Activated CD8-positive, alpha-beta memory T cell treated with anti-CD3 and anti-CD28 coated beads, Interleukin-2, amount 10 ng/mL, durations not matched to agents 7 days and 5 days (primary cell): Measurements from ENCODE around the gene UBE4B. TPM values are rescaled to one million over a fixed set of nuclear protein-coding genes. Genes with fewer than 3 reads are reported as not detected.
"Not testable (repeated sequence)": the region's sequence is repeated elsewhere in the genome, so short reads cannot be mapped to it uniquely, and the experiment has no call there.

Source experiments
- ATAC-seq: fragments of 150-1000 bp; cut with Tn5 transposase; one replicate; pipeline ENCODE4 v1.10.0; 2021; ENCODE audit warnings: moderate library complexity
- CTCF ChIA-PET: fragments of 350-600 bp; sonication (Branson Sonifier 250); formaldehyde crosslinking; loops from one replicate; lab custom pipeline; 2021; ENCODE audit warnings: antibody characterized with exemption; lab: Charles Lee
- DNase-seq: peaks from one replicate; pipeline ENCODE4 v3.0.0-alpha.2; 2020
- H3K27ac Mint-ChIP-seq: one replicate; pipeline ENCODE4 v1.8.0; 2021; ENCODE audit warnings: mild to moderate bottlenecking, mixed read lengths
- H3K27me3 Mint-ChIP-seq: one replicate; pipeline ENCODE4 v1.8.0; 2021; ENCODE audit warnings: mixed read lengths
- H3K36me3 Mint-ChIP-seq: one replicate; pipeline ENCODE4 v1.8.0; 2021; ENCODE audit warnings: mild to moderate bottlenecking, mixed read lengths
- H3K4me1 Mint-ChIP-seq: one replicate; pipeline ENCODE4 v1.8.0; 2021; ENCODE audit warnings: mixed read lengths
- H3K4me3 Mint-ChIP-seq: one replicate; pipeline ENCODE4 v1.8.0; 2021; ENCODE audit warnings: mild to moderate bottlenecking, moderate library complexity, mixed read lengths
- H3K9me3 Mint-ChIP-seq: one replicate; pipeline ENCODE4 v1.8.0; 2022; ENCODE audit warnings: low read depth, mixed read lengths
- total RNA-seq, 2 experiments: library from RNA; stranded (reverse); gene quantifications; one replicate each; pipeline ENCODE4 v1.2.3, GENCODE V29; 2021

UBE4B gene
- total RNA-seq, 2 experiments from 2014 or later, result 28.7 to 30.4 TPM

- Mint-ChIP-seq H3K27me3 (no peaks in the 10 kb centered on the region), H3K4me3 (no peak overlapping the region), H3K4me1 (no peaks in the 10 kb centered on the region), H3K27ac (no peak overlapping the region), H3K9me3 (peaks cover 2% of the 10 kb centered on the region), H3K36me3 (peaks cover 9% of the 10 kb centered on the region)
- DNase-seq (no peak), ATAC-seq (no peak)
- CTCF ChIA-PET, result no interaction called here
Observed at GRCh38 chr1:10082785-10083479, 50.2 kb downstream of the UBE4B start.

DNA sequence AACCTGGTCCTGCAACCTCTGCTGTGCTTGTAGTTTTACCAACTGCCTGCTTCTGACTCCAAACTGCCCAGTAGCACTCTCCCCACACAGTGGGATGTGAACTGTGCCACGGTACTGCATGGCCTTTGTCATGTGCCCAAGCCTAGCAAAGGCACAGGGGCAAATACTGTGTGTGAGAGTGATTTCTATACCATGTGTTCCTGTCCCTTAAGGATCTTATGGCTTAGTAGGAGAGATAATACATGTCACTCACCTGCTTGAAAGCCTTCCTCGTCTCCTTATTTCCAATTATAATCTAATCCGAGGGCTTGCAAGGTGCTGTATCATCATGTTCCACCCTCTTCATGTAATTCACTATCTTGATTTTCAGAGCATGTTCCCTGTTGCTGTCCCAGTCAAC is 51.3 kb downstream of the UBE4B start:
- ATAC-seq (no peak), DNase-seq (no peak)
- Mint-ChIP-seq H3K4me1 (no peaks in the 10 kb centered on the region), H3K36me3 (peaks cover 11% of the 10 kb centered on the region), H3K27me3 (no peaks in the 10 kb centered on the region), H3K27ac (no peak overlapping the region), H3K9me3 (peaks cover 2% of the 10 kb centered on the region), H3K4me3 (no peak overlapping the region)
- CTCF ChIA-PET, result no interaction called here

DNA sequence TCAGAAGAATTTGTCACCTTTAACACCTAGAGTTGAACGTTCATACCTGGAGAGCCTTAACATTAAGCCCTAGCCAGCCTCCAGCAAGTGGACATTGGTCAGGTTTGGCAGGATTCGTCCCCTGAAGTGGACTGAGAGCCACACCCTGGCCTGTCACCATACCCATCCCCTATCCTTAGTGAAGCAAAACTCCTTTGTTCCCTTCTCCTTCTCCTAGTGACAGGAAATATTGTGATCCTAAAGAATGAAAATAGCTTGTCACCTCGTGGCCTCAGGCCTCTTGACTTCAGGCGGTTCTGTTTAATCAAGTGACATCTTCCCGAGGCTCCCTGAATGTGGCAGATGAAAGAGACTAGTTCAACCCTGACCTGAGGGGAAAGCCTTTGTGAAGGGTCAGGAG is 52.3 kb downstream of the UBE4B start:
- H3K27ac Mint-ChIP-seq, result no peak overlapping the region
- H3K4me3 Mint-ChIP-seq, result no peak overlapping the region
- ATAC-seq (no peak), DNase-seq (no peak)
- no peaks in the 10 kb centered on the region for H3K27me3 Mint-ChIP-seq
- peaks cover 8% of the 10 kb centered on the region for H3K36me3 Mint-ChIP-seq
- no peaks in the 10 kb centered on the region for H3K4me1 Mint-ChIP-seq
- CTCF ChIA-PET, result no interaction called here
- H3K9me3 Mint-ChIP-seq, result peaks cover 2% of the 10 kb centered on the region

- Mint-ChIP-seq H3K4me3 (no peak overlapping the region), H3K36me3 (peaks cover 3% of the 10 kb centered on the region), H3K27ac (no peak overlapping the region), H3K9me3 (no peaks in the 10 kb centered on the region), H3K27me3 (no peaks in the 10 kb centered on the region), H3K4me1 (no peaks in the 10 kb centered on the region)
- ATAC-seq, result no peak
- no peak for DNase-seq
- CTCF ChIA-PET, result no interaction called here
Observed at GRCh38 chr1:10087210-10087609, 54.5 kb downstream of the UBE4B start.

GRCh38 chr1:10101929-10102328 is 69.2 kb downstream of the UBE4B start:
- H3K36me3 Mint-ChIP-seq, result peaks cover 26% of the 10 kb centered on the region
- ATAC-seq (no peak), DNase-seq (no peak)
- H3K27ac Mint-ChIP-seq, result no peak overlapping the region
- no peaks in the 10 kb centered on the region for H3K9me3 Mint-ChIP-seq
- CTCF ChIA-PET, result interaction anchor here (0.6 kb wide), 2 partner anchors 155 to 213 kb away, joined by 3 to 4 read pairs; no protein-coding TSS in a partner anchor
- no peaks in the 10 kb centered on the region for H3K4me1 Mint-ChIP-seq
- H3K4me3 Mint-ChIP-seq, result no peak overlapping the region
- no peaks in the 10 kb centered on the region for H3K27me3 Mint-ChIP-seq

DNA sequence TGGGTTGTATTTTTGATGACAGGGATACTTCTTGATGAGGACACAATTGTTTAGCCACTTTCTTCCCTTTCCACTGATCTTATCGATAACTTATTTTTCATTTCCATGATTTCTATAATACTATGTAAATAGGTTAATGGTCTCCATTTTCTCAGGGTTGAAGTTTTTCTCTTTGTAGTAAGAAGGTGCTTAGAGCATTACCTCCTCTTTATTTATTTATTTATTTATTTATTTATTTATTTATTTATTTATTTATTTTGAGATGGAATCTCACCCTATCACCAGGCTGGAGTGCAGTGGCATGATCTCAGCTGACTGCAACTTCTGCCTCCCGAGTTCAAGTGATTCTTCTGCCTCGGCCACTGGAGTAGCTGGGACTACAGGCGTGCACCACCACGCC is 70.4 kb downstream of the UBE4B start:
- no peaks in the 10 kb centered on the region for H3K4me1 Mint-ChIP-seq
- H3K36me3 Mint-ChIP-seq, result peaks cover 31% of the 10 kb centered on the region
- no peak overlapping the region for H3K4me3 Mint-ChIP-seq
- H3K27me3 Mint-ChIP-seq, result no peaks in the 10 kb centered on the region
- H3K27ac Mint-ChIP-seq, result no peak overlapping the region
- CTCF ChIA-PET, result no interaction called here
- ATAC-seq, result no peak
- no peak for DNase-seq
- H3K9me3 Mint-ChIP-seq, result no peaks in the 10 kb centered on the region

DNA sequence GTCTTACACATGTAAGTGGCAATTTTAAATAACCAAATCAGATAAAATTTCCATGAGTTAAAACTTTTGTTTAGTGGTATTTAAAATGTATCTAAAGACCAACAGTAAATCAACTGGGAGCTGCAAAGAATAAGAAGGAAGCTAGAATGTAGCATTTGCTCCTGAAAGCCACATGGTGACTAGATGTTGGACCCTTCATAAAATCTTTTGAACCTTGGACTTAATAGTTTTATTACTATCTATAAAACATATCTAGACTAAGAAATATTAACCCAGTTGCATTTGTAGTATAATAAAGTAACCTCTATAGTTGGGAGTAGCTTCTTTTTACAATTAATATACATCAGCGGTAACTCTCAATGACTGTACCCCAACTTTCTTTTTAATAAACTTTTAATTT is 72.1 kb downstream of the UBE4B start:
- CTCF ChIA-PET, result no interaction called here
- ATAC-seq, result no peak
- H3K9me3 Mint-ChIP-seq, result no peaks in the 10 kb centered on the region

GRCh38 chr1:10105484-10105883 is 72.7 kb downstream of the UBE4B start:
- Mint-ChIP-seq H3K9me3 (no peaks in the 10 kb centered on the region), H3K27ac (no peak overlapping the region), H3K4me3 (no peak overlapping the region), H3K4me1 (no peaks in the 10 kb centered on the region), H3K27me3 (no peaks in the 10 kb centered on the region), H3K36me3 (peaks cover 29% of the 10 kb centered on the region)
- CTCF ChIA-PET, result no interaction called here
- no peak for DNase-seq
- no peak for ATAC-seq

More for the DNA sequence above, 72.1 kb downstream of the UBE4B start:
- no peaks in the 10 kb centered on the region for H3K4me1 Mint-ChIP-seq
- no peak overlapping the region for H3K4me3 Mint-ChIP-seq
- peaks cover 29% of the 10 kb centered on the region for H3K36me3 Mint-ChIP-seq
- no peak overlapping the region for H3K27ac Mint-ChIP-seq
- no peak for DNase-seq
- no peaks in the 10 kb centered on the region for H3K27me3 Mint-ChIP-seq

GRCh38 chr1:10106241-10106640 is 73.5 kb downstream of the UBE4B start:
- no peak for ATAC-seq
- Mint-ChIP-seq H3K27me3 (no peaks in the 10 kb centered on the region), H3K36me3 (peaks cover 32% of the 10 kb centered on the region), H3K4me1 (no peaks in the 10 kb centered on the region), H3K4me3 (no peak overlapping the region), H3K9me3 (no peaks in the 10 kb centered on the region), H3K27ac (no peak overlapping the region)
- DNase-seq, result no peak
- CTCF ChIA-PET, result no interaction called here

DNA sequence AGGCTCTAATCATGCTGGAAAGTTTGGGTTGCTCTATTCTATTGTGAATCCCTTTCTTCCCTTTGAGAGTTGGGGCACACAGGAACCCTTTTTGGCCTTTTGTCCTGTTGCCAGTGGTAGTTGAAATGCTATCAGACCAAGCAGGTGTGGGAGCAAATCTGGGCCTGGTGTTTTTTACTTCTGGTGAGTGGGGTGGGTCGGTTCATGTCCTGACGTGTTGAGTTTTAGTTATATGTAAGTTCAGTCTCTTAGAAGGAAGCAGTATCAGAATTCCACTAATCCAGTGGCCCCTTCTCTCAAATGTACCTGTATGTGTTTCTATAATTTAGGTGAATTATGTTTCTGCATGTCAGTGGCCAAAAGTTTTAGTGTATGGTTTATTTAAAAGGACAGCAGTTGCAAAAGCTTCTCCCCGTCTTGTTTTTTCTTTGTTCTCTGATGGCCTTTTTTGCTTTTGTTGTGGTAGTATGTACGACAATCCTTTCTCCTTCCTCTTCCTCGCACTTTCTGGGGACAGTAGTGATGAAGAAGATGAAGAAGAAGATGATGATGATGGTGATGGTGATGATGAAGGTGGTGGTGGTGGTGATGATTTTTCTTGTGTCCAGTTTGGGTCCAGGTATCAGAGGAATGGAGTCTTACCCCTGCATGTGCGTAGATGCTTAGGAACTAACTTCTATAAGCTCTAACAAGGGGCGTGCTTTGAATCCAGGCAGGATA is 74.2 kb downstream of the UBE4B start:
- Mint-ChIP-seq H3K27ac (peak overlapping the region; percentile 50), H3K4me1 (no peaks in the 10 kb centered on the region), H3K4me3 (no peak overlapping the region), H3K36me3 (peaks cover 32% of the 10 kb centered on the region), H3K27me3 (no peaks in the 10 kb centered on the region), H3K9me3 (no peaks in the 10 kb centered on the region)
- ATAC-seq (no peak), DNase-seq (no peak)
- CTCF ChIA-PET, result no interaction called here

GRCh38 chr1:10107476-10107847 is 74.7 kb downstream of the UBE4B start:
- ATAC-seq, CTCF ChIA-PET: not testable (repeated sequence)

DNA sequence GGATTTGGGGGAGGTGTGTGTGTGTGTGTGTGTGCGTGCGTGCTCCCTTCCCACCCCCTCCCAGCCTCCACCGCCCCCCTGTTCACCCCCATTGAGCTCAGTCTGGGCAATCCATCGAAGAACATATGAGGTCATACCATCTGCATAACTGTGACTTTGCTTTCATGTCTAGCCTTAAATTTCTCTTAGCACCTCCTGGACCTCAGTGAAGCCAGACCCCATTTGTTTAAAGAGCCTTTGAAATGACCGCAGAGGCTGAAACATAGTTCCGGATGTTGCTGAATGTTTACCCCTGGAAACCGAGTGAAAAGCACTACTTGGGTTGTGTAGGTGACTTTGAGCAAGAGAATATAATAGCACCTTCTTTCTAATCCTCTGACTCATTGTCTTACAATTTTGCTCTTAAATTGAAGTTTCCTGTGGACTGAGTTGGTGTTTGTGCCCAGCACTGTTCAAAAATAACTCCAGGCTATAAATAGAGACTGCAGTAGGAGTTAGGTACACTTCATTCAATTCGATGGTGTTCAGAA is 75.4 kb downstream of the UBE4B start:
- H3K27ac Mint-ChIP-seq, result no peak overlapping the region
- no peak overlapping the region for H3K4me3 Mint-ChIP-seq
- CTCF ChIA-PET, result interaction anchor here (1.0 kb wide), 1 partner anchor 182 kb away, joined by 3 read pairs; no protein-coding TSS in a partner anchor
- no peaks in the 10 kb centered on the region for H3K27me3 Mint-ChIP-seq
- ATAC-seq (no peak), DNase-seq (no peak)
- peaks cover 8% of the 10 kb centered on the region for H3K4me1 Mint-ChIP-seq
- no peaks in the 10 kb centered on the region for H3K9me3 Mint-ChIP-seq
- peaks cover 28% of the 10 kb centered on the region for H3K36me3 Mint-ChIP-seq

More at GRCh38 chr1:10107476-10107847, 74.7 kb downstream of the UBE4B start:
- H3K27ac Mint-ChIP-seq, DNase-seq, H3K9me3 Mint-ChIP-seq, H3K4me1 Mint-ChIP-seq, H3K4me3 Mint-ChIP-seq, H3K27me3 Mint-ChIP-seq: not testable (repeated sequence)
- peaks cover 32% of the 10 kb centered on the region for H3K36me3 Mint-ChIP-seq

DNA sequence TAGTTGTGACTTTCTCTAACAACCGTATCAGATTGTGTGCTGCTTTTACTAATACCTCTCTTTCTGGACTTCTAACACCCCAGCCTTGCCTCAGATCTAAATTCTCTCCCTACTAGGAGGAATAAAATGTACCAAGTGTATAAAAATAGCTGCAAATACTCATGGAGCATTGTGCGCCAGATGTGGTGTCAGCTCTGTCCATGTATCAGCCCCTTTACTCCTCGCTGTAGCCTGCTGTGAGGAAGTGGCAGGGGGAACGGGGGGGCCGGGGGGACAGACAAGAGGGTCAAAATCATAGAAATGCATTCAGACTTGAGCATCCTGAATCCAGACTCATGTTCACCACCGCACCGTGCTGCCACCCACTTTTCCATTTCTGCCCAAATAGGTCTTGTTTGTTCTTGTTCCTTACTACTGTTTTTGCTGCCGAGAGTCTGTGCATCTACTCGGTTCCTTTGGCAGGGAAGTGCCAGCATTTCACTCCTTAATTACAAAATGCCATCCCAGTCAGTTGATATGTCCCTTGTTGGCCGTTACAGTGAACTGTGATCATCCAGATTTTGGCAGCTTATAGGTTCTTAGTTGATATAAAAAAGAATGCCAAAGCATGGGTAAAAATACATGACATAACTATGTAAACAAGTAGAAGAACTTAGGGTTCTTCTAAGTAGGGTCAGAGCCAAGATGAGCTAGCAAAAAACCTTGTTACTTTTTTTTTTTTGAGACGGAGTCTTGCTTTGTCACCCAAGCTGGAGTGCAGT is 76.4 kb downstream of the UBE4B start:
- CTCF ChIA-PET, result interaction anchor here (0.5 to 1.0 kb wide), 3 partner anchors 43 to 183 kb away, joined by 3 read pairs; no protein-coding TSS in a partner anchor

More for the DNA sequence above, 76.4 kb downstream of the UBE4B start:
- DNase-seq (no peak), ATAC-seq (no peak)
- Mint-ChIP-seq H3K36me3 (peaks cover 25% of the 10 kb centered on the region), H3K27ac (no peak overlapping the region), H3K4me1 (peaks cover 9% of the 10 kb centered on the region), H3K9me3 (no peaks in the 10 kb centered on the region), H3K4me3 (no peak overlapping the region), H3K27me3 (no peaks in the 10 kb centered on the region)
